H1 (cell line): ENCODE data around the gene WBP11. TPM values are rescaled to one million over a fixed set of nuclear protein-coding genes. Genes with fewer than 3 reads are reported as not detected.

Source experiments
- CTCF ChIA-PET: fragments of 300-600 bp; sonication (Branson Sonifier 250); formaldehyde crosslinking; loops from one replicate; lab custom pipeline; 2021; ENCODE audit not compliant: partially characterized antibody; lab: Charles Lee
- POLR2A ChIA-PET: fragments of 300-600 bp; sonication (Branson Sonifier 250); formaldehyde crosslinking; loops from one replicate; lab custom pipeline; 2021; ENCODE audit warnings: inconsistent platforms; ENCODE audit not compliant: partially characterized antibody; lab: Charles Lee
- DNase-seq, 2 experiments: peaks; one replicate each; pipeline versions ENCODE4 v3.0.0 to v3.0.0-alpha.2; 2010 to 2022; ENCODE audit warnings: low spot score in 2 of 2, low read depth in 1 of 2, mixed read lengths in 1 of 2
- FAIRE-seq: peaks from 2 replicates; lab custom pipeline; 2011; peaks lifted over from hg19 to GRCh38; lab: Jason Lieb, UNC
- H2AFZ ChIP-seq: 2 replicates; pipeline ENCODE4 v1.8.1; 2012; ENCODE audit warnings: low read length, inconsistent platforms
- H2AK5ac ChIP-seq: 2 replicates; pipeline ENCODE4 v1.6.1; 2013; ENCODE audit warnings: low read depth, low read length
- H2BK120ac ChIP-seq: replicated peaks from 2 replicates; pipeline ENCODE3; 2013; ENCODE audit warnings: low read depth, low read length, inconsistent platforms
- H2BK12ac ChIP-seq: 2 replicates; pipeline ENCODE4 v1.6.1; 2013; ENCODE audit warnings: low read depth, low read length
- H2BK15ac ChIP-seq: 2 replicates; pipeline ENCODE4 v1.6.1; 2013; ENCODE audit warnings: low read length
- H2BK20ac ChIP-seq: 2 replicates; pipeline ENCODE4 v1.6.1; 2013; ENCODE audit warnings: low read length
- H2BK5ac ChIP-seq: 2 replicates; pipeline ENCODE4 v1.6.1; 2013; ENCODE audit warnings: low read depth, low read length
- H3K14ac ChIP-seq: 2 replicates; pipeline ENCODE4 v1.6.1; 2013; ENCODE audit warnings: inconsistent platforms; ENCODE audit not compliant: insufficient read length
- H3K18ac ChIP-seq: 2 replicates; pipeline ENCODE4 v1.6.1; 2013; ENCODE audit warnings: low read length; ENCODE audit errors: extremely low read depth
- H3K23ac ChIP-seq: 2 replicates; pipeline ENCODE4 v1.6.1; 2013; ENCODE audit warnings: inconsistent platforms; ENCODE audit not compliant: insufficient read length
- H3K23me2 ChIP-seq: 2 replicates; pipeline ENCODE4 v1.6.1; 2013; ENCODE audit warnings: low read depth, low read length
- H3K27ac ChIP-seq: 2 replicates; pipeline ENCODE4 v1.6.1; 2011; ENCODE audit warnings: low read depth, low read length, inconsistent platforms
- H3K27me3 ChIP-seq, 4 experiments: replicated peaks in 1 of 4; 1 replicate in 1 of 4; 2 replicates in 3 of 4; pipeline versions ENCODE4 v1.6.1 to v1.8.1; 2011 to 2013; ENCODE audit warnings: low read length in 3 of 4, mild to moderate bottlenecking in 3 of 4, inconsistent platforms in 2 of 4, mixed read lengths in 2 of 4, moderate library complexity in 1 of 4; ENCODE audit not compliant: control insufficient read depth in 3 of 4, insufficient read depth in 3 of 4; ENCODE audit errors: extremely low read depth in 1 of 4
- H3K36me3 ChIP-seq, 4 experiments: 2 replicates each; pipeline versions ENCODE4 v1.6.1 to v1.8.1; 2011 to 2013; ENCODE audit warnings: mild to moderate bottlenecking in 4 of 4, low read length in 3 of 4, moderate library complexity in 2 of 4, control low read depth in 1 of 4, inconsistent platforms in 1 of 4; ENCODE audit not compliant: insufficient read depth in 4 of 4, control insufficient read depth in 2 of 4
- H3K4ac ChIP-seq: replicated peaks from 2 replicates; pipeline ENCODE3; 2013; ENCODE audit warnings: low read length, low read depth, mixed read lengths, inconsistent platforms; ENCODE audit not compliant: insufficient read length
- H3K4me1 ChIP-seq, 4 experiments: replicated peaks in 1 of 4; 1 replicate in 1 of 4; 2 replicates in 3 of 4; pipeline versions ENCODE4 v1.6.1 to v1.8.1; 2011 to 2013; ENCODE audit warnings: low read length in 3 of 4, inconsistent platforms in 2 of 4, mixed read lengths in 1 of 4; ENCODE audit not compliant: insufficient read depth in 4 of 4, control insufficient read depth in 3 of 4
- H3K4me2 ChIP-seq, 2 experiments: 2 replicates each; pipeline versions ENCODE4 v1.6.1 to v1.8.1; 2011 to 2013; ENCODE audit warnings: low read depth in 2 of 2, low read length in 2 of 2, control low read depth in 1 of 2, inconsistent platforms in 1 of 2, mild to moderate bottlenecking in 1 of 2; ENCODE audit not compliant: insufficient read depth in 1 of 2
- H3K4me3 ChIP-seq, 4 experiments: fragments of 200-600, 300-600 bp in 1 of 4; sonication (generic), shearing (Covaris generic), sonication (Bioruptor Twin) in 1 of 4; 2 replicates each; pipeline versions ENCODE4 v1.5.1 to v1.8.1; 2011 to 2016; ENCODE audit warnings: low read length in 4 of 4, low read depth in 3 of 4, control low read depth in 2 of 4, inconsistent platforms in 2 of 4, mild to moderate bottlenecking in 2 of 4, mixed read lengths in 1 of 4, moderate library complexity in 1 of 4; ENCODE audit not compliant: insufficient read depth in 2 of 4; ENCODE audit errors: extremely low read depth in 1 of 4
- H3K56ac ChIP-seq: replicated peaks from 2 replicates; pipeline ENCODE3; 2013; ENCODE audit warnings: low read depth, mild to moderate bottlenecking, mixed read lengths, low read length, inconsistent platforms; ENCODE audit not compliant: insufficient read length
- H3K79me1 ChIP-seq: 2 replicates; pipeline ENCODE4 v1.6.1; 2013; ENCODE audit warnings: low read depth, low read length, control low read depth
- H3K79me2 ChIP-seq, 2 experiments: 2 replicates each; pipeline versions ENCODE4 v1.6.1 to v1.8.1; 2012 to 2013; ENCODE audit warnings: low read length in 2 of 2, mild to moderate bottlenecking in 2 of 2, inconsistent platforms in 1 of 2; ENCODE audit not compliant: insufficient read depth in 2 of 2, control insufficient read depth in 1 of 2
- H3K9ac ChIP-seq, 4 experiments: replicated peaks in 1 of 4; 1 replicate in 1 of 4; 2 replicates in 3 of 4; pipeline versions ENCODE4 v1.6.1 to v1.8.1; 2011 to 2013; ENCODE audit warnings: low read depth in 3 of 4, low read length in 3 of 4, control low read depth in 2 of 4, mild to moderate bottlenecking in 2 of 4, moderate library complexity in 2 of 4, inconsistent platforms in 1 of 4; ENCODE audit errors: extremely low read depth in 1 of 4
- H3K9me3 ChIP-seq, 2 experiments: 2 replicates each; pipeline versions ENCODE4 v1.6.1 to v1.8.1; 2012 to 2013; ENCODE audit warnings: mild to moderate bottlenecking in 2 of 2, moderate library complexity in 2 of 2, control low read depth in 1 of 2, inconsistent platforms in 1 of 2, low read depth in 1 of 2, low read length in 1 of 2, mixed read lengths in 1 of 2; ENCODE audit not compliant: insufficient read depth in 2 of 2
- H4K20me1 ChIP-seq, 2 experiments: replicated peaks in 1 of 2; 2 replicates each; pipeline versions ENCODE3 to v1.8.1; 2011 to 2013; ENCODE audit warnings: inconsistent platforms in 2 of 2, low read length in 2 of 2, mild to moderate bottlenecking in 1 of 2; ENCODE audit not compliant: insufficient read depth in 2 of 2, control insufficient read depth in 1 of 2
- H4K5ac ChIP-seq: 2 replicates; pipeline ENCODE4 v1.6.1; 2013; ENCODE audit warnings: low read length, low read depth, mixed read lengths, inconsistent platforms; ENCODE audit not compliant: insufficient read length
- H4K8ac ChIP-seq: 2 replicates; pipeline ENCODE4 v1.8.0; 2013; ENCODE audit warnings: mild to moderate bottlenecking, moderate library complexity, low read length, inconsistent platforms; ENCODE audit not compliant: insufficient read depth; ENCODE audit errors: extremely low read depth
- H4K91ac ChIP-seq: replicated peaks from 2 replicates; pipeline ENCODE3; 2013; ENCODE audit warnings: low read length, mixed read lengths, inconsistent platforms; ENCODE audit not compliant: insufficient read length
- BCL11A ChIP-seq, 2 experiments: IDR thresholded peaks; one replicate each; pipeline ENCODE4 v1.6.1; 2011; ENCODE audit warnings: low read depth in 2 of 2, low read length in 2 of 2, mild to moderate bottlenecking in 2 of 2
- GABPA ChIP-seq: IDR thresholded peaks from 2 replicates; pipeline ENCODE4 v1.6.1; 2011; ENCODE audit warnings: mild to moderate bottlenecking, low read length, moderate library complexity, borderline replicate concordance; ENCODE audit not compliant: insufficient read depth
- GTF2F1 ChIP-seq: IDR thresholded peaks from 2 replicates; pipeline ENCODE4 v1.6.1; 2012; ENCODE audit warnings: low read depth, low read length, improper control_type of control experiment, borderline replicate concordance
- WGBS, 2 experiments: shearing (Covaris generic) in 1 of 2; methylation state at CpG; one replicate each; pipeline versions ENCODE4 v1.1.6 to v1.1.7; 2013 to 2015; ENCODE audit warnings: low lambda C conversion rate in 2 of 2, mixed read lengths in 2 of 2, inconsistent platforms in 1 of 2, low coverage in 1 of 2, missing lambda C conversion rate in 1 of 2; ENCODE audit not compliant: insufficient replicate concordance in 2 of 2, insufficient coverage in 1 of 2, insufficient read length in 1 of 2; ENCODE audit errors: extremely low coverage in 1 of 2, missing lambda C conversion rate in 1 of 2; 5-methylcytosine and 5-hydroxymethylcytosine counted together
- polyA plus RNA-seq, 7 experiments: library from polyadenylated mRNA; depleted of rRNA in 3 of 7; stranded (reverse) in 5 of 7; unstranded in 2 of 7; fragments of >200 nt in 5 of 7; fragments of 200-250 nt in 2 of 7; gene quantifications; 1 replicate in 5 of 7; 2 replicates in 1 of 7; 4 replicates in 1 of 7; pipeline versions ENCODE4 v1.2.1 to v1.2.3, GENCODE V29; 2011 to 2013; ENCODE audit warnings: missing spikeins in 2 of 7, mixed read lengths in 2 of 7
- total RNA-seq: library from RNA; stranded (reverse); fragmentation: NEBNext Ultra II Directional; extraction: Animal tissue kit (Norgen Biotek cat#: 25700); gene quantifications from 2 replicates; pipeline ENCODE4 v1.2.1, GENCODE V29; 2021
- TF ChIP-seq, protein P1 (sequence below): IDR thresholded peaks from 2 replicates; pipeline ENCODE4 v1.6.1; 2012; ENCODE audit warnings: inconsistent platforms

WBP11 gene
- total and polyA plus RNA-seq, 2 of the 8 experiments (the other 6 are each of a cell fraction or from before 2014, with no cell fraction given) = 22.1 to 134 TPM

DNA sequence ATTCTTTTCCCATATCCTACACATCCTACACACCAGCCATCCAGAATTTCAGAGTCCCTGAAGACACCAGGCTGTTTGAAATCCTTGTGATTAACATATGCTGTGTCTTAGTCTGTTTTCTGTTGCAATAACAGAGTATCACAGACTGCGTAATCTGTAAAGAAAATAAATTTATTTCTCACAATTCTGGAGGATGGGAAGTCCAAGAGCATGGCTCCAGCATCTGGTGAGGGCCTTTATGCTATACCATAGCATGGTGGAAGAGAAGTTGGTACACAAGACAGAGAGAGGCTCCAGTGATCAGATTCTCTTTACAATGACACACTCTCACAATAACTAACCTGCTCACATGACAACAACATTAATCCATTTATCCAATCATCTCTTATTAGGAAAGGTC is 36.0 kb upstream of the WBP11 start:
- no peak overlapping the region for H4K8ac ChIP-seq
- no peak overlapping the region for H4K5ac ChIP-seq
- FAIRE-seq (no peak), DNase-seq (no peak)
- no peaks in the 10 kb centered on the region for H3K36me3 ChIP-seq
- no peaks in the 10 kb centered on the region for H3K79me2 ChIP-seq
- H3K9me3 ChIP-seq = no peaks in the 10 kb centered on the region
- 80% methylated on average over 1 of the region's 1 CpG; no CpG with 5 or more reads in 1 of the 2 experiments for WGBS, 2 experiments
- no peaks in the 10 kb centered on the region for H4K20me1 ChIP-seq
- POLR2A ChIA-PET = no interaction called here
- H3K4me2 ChIP-seq = no peak overlapping the region
- H2BK120ac ChIP-seq = no peak overlapping the region
- no peak overlapping the region for H3K23ac ChIP-seq
- H2BK15ac ChIP-seq = no peak overlapping the region
- no peak overlapping the region for H3K56ac ChIP-seq
- H3K4me3 ChIP-seq = no peak overlapping the region
- no peak overlapping the region for H2BK12ac ChIP-seq
- no peak overlapping the region for H2AK5ac ChIP-seq
- H2BK20ac ChIP-seq = no peak overlapping the region
- CTCF ChIA-PET = no interaction called here
- H3K18ac ChIP-seq = no peak overlapping the region
- no peak overlapping the region for H2BK5ac ChIP-seq
- no peak overlapping the region for H3K14ac ChIP-seq
- H3K4ac ChIP-seq = no peak overlapping the region
- no peaks in the 10 kb centered on the region for H3K27me3 ChIP-seq
- H3K9ac ChIP-seq = no peak overlapping the region
- no peak overlapping the region for H4K91ac ChIP-seq
- H3K23me2 ChIP-seq = no peaks in the 10 kb centered on the region
- H2AFZ ChIP-seq = no peak overlapping the region
- no peak overlapping the region for H3K27ac ChIP-seq
- H3K79me1 ChIP-seq = no peaks in the 10 kb centered on the region
- H3K4me1 ChIP-seq = no peaks in the 10 kb centered on the region
- TF ChIP-seq GABPA (no peak), BCL11A (IDR thresholded peaks at IDR 0.05; ENCODE audit: low read depth in 2 of 2, low read length in 2 of 2) (no peak), GTF2F1 (no peak)
- TF ChIP-seq, protein P1, sequence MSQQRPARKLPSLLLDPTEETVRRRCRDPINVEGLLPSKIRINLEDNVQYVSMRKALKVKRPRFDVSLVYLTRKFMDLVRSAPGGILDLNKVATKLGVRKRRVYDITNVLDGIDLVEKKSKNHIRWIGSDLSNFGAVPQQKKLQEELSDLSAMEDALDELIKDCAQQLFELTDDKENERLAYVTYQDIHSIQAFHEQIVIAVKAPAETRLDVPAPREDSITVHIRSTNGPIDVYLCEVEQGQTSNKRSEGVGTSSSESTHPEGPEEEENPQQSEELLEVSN = no peak
